ENCODE results near the gene TFPT. TPM values are rescaled to one million over a fixed set of nuclear protein-coding genes. Genes with fewer than 3 reads are reported as not detected.
A peak's percentile ranks its signal among the peaks of the same experiment; 100 is the strongest.

TFPT gene
- total RNA-seq, 1 donor from 2014 or later, result 31.1 TPM

- no peak for DNase-seq (ENCODE audit: low spot score)
- Mint-ChIP-seq H3K36me3 (ENCODE audit: low read depth) (peaks cover 9% of the 10 kb centered on the region), H3K27me3 (ENCODE audit: insufficient read depth) (no peaks in the 10 kb centered on the region), H3K27ac (no peak overlapping the region), H3K9me3 (no peaks in the 10 kb centered on the region), H3K4me1 (ENCODE audit: low read depth) (no peaks in the 10 kb centered on the region), H3K4me3 (no peak overlapping the region)
- intact Hi-C loops (cut with micrococcal nuclease), result no loop called here
Measured at GRCh38 chr19:54127688-54128440, 12.4 kb upstream of the TFPT start.

- Mint-ChIP-seq H3K9me3 (no peaks in the 10 kb centered on the region), H3K27ac (no peak overlapping the region), H3K4me1 (ENCODE audit: low read depth) (no peaks in the 10 kb centered on the region), H3K36me3 (ENCODE audit: low read depth) (peaks cover 20% of the 10 kb centered on the region), H3K4me3 (no peak overlapping the region), H3K27me3 (ENCODE audit: insufficient read depth) (no peaks in the 10 kb centered on the region)
- intact Hi-C loops (cut with micrococcal nuclease), result no loop called here
- no peak for DNase-seq (ENCODE audit: low spot score)
Measured at GRCh38 chr19:54125713-54126112, 10.3 kb upstream of the TFPT start.

DNA sequence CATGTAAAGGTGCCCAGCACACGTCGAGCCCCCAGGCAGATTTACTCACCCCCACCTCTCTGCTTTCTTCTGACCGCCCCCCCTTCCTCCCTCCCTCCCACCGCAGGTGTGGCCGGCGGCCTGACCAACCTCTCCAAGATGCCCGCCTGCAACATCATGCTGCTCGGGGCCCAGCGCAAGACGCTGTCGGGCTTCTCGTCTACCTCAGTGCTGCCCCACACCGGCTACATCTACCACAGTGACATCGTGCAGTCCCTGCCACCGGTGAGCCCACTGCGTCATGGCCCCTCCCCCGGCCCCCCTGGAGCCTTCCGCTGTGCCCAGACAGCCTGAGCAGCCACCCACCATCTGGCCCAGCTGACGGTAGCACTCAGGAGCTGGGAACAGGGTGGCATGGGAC, 8.9 kb upstream of the TFPT start:
- H3K4me1 Mint-ChIP-seq (ENCODE audit: low read depth), result no peaks in the 10 kb centered on the region
- DNase-seq (ENCODE audit: low spot score), result no peak
- H3K27me3 Mint-ChIP-seq (ENCODE audit: insufficient read depth), result no peaks in the 10 kb centered on the region
- no peaks in the 10 kb centered on the region for H3K9me3 Mint-ChIP-seq
- H3K4me3 Mint-ChIP-seq, result no peak overlapping the region
- intact Hi-C loops (cut with micrococcal nuclease), result no loop called here
- no peak overlapping the region for H3K27ac Mint-ChIP-seq
- peaks cover 22% of the 10 kb centered on the region for H3K36me3 Mint-ChIP-seq (ENCODE audit: low read depth)

- Mint-ChIP-seq H3K4me1 (ENCODE audit: low read depth) (no peaks in the 10 kb centered on the region), H3K4me3 (no peak overlapping the region), H3K27ac (no peak overlapping the region), H3K9me3 (no peaks in the 10 kb centered on the region), H3K36me3 (ENCODE audit: low read depth) (peaks cover 22% of the 10 kb centered on the region), H3K27me3 (ENCODE audit: insufficient read depth) (no peaks in the 10 kb centered on the region)
- no peak for DNase-seq (ENCODE audit: low spot score)
- intact Hi-C loops (cut with micrococcal nuclease), result no loop called here
Measured at GRCh38 chr19:54123682-54124081, 8.2 kb upstream of the TFPT start.

- Mint-ChIP-seq H3K4me3 (no peak overlapping the region), H3K27me3 (ENCODE audit: insufficient read depth) (no peaks in the 10 kb centered on the region), H3K27ac (no peak overlapping the region), H3K36me3 (ENCODE audit: low read depth) (peaks cover 13% of the 10 kb centered on the region), H3K9me3 (no peaks in the 10 kb centered on the region), H3K4me1 (ENCODE audit: low read depth) (peaks cover 10% of the 10 kb centered on the region)
- no peak for DNase-seq (ENCODE audit: low spot score)
- intact Hi-C loops (cut with micrococcal nuclease), result no loop called here
Measured at GRCh38 chr19:54121259-54121658, 5.8 kb upstream of the TFPT start.

GRCh38 chr19:54114340-54115108, 933 bp downstream of the TFPT start:
- peak; percentile 55 for DNase-seq (ENCODE audit: low spot score)
- H3K27ac Mint-ChIP-seq, result peak overlapping the region; percentile 91
- peak overlapping the region; percentile 94 for H3K4me3 Mint-ChIP-seq
- H3K36me3 Mint-ChIP-seq (ENCODE audit: low read depth), result peaks cover 19% of the 10 kb centered on the region
- no peaks in the 10 kb centered on the region for H3K27me3 Mint-ChIP-seq (ENCODE audit: insufficient read depth)
- peaks cover 32% of the 10 kb centered on the region for H3K4me1 Mint-ChIP-seq (ENCODE audit: low read depth)
- no peaks in the 10 kb centered on the region for H3K9me3 Mint-ChIP-seq
- intact Hi-C loops (cut with micrococcal nuclease), result loop anchor here (1.0 kb wide), 7 partner anchors 12 to 335 kb away; partner anchors contain the start of genes CNOT3, LENG1, LENG8 and NDUFA3

- intact Hi-C loops (cut with micrococcal nuclease), result no loop called here
- peaks cover 27% of the 10 kb centered on the region for H3K36me3 Mint-ChIP-seq (ENCODE audit: low read depth)
- DNase-seq (ENCODE audit: low spot score), result no peak
Measured at GRCh38 chr19:54109651-54110050, 5.8 kb downstream of the TFPT start.

GRCh38 chr19:54108496-54108895, 7.0 kb downstream of the TFPT start:
- no peak for DNase-seq (ENCODE audit: low spot score)
- intact Hi-C loops (cut with micrococcal nuclease), result no loop called here
- Mint-ChIP-seq H3K4me3 (no peak overlapping the region), H3K36me3 (ENCODE audit: low read depth) (peaks cover 24% of the 10 kb centered on the region), H3K27me3 (ENCODE audit: insufficient read depth) (no peaks in the 10 kb centered on the region), H3K27ac (no peak overlapping the region), H3K9me3 (no peaks in the 10 kb centered on the region), H3K4me1 (ENCODE audit: low read depth) (peaks cover 1% of the 10 kb centered on the region)

More at GRCh38 chr19:54109651-54110050, 5.8 kb downstream of the TFPT start:
- Mint-ChIP-seq H3K4me3 (no peak overlapping the region), H3K9me3 (no peaks in the 10 kb centered on the region), H3K4me1 (ENCODE audit: low read depth) (peaks cover 11% of the 10 kb centered on the region), H3K27ac (no peak overlapping the region), H3K27me3 (ENCODE audit: insufficient read depth) (no peaks in the 10 kb centered on the region)

- no peak for DNase-seq (ENCODE audit: low spot score)
- H3K36me3 Mint-ChIP-seq (ENCODE audit: low read depth), result peaks cover 24% of the 10 kb centered on the region
- H3K27ac Mint-ChIP-seq, result no peak overlapping the region
- H3K4me1 Mint-ChIP-seq (ENCODE audit: low read depth), result peaks cover 5% of the 10 kb centered on the region
- intact Hi-C loops (cut with micrococcal nuclease), result no loop called here
- H3K9me3 Mint-ChIP-seq, result no peaks in the 10 kb centered on the region
- no peaks in the 10 kb centered on the region for H3K27me3 Mint-ChIP-seq (ENCODE audit: insufficient read depth)
- no peak overlapping the region for H3K4me3 Mint-ChIP-seq
Measured at GRCh38 chr19:54107876-54108490, 7.5 kb downstream of the TFPT start.

GRCh38 chr19:54106716-54107115, 8.7 kb downstream of the TFPT start:
- Mint-ChIP-seq H3K27me3 (ENCODE audit: insufficient read depth) (no peaks in the 10 kb centered on the region), H3K36me3 (ENCODE audit: low read depth) (peaks cover 21% of the 10 kb centered on the region), H3K27ac (peak overlapping the region; percentile 60), H3K9me3 (no peaks in the 10 kb centered on the region), H3K4me3 (no peak overlapping the region), H3K4me1 (ENCODE audit: low read depth) (peaks cover 12% of the 10 kb centered on the region)
- intact Hi-C loops (cut with micrococcal nuclease), result no loop called here
- DNase-seq (ENCODE audit: low spot score), result no peak

DNA sequence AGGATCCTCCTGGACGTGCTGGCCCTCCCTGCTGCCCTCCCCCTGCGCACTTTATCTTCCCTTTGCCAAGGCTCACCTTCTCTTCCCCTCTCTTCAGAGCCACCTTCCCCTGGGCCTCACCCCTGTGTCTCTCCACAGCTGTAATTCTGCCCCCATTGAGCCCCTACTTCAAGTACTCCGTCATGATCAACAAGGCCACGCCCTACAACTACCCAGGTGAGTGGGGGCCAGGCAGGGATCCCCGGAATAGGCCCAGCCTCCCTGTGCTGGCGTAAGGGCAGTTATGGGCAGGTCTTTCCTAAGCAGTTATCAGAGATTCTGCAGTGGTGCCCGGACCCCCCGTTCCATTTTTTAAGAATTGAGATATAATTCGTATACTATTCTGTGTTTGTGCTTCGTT, 9.7 kb downstream of the TFPT start:
- Mint-ChIP-seq H3K9me3 (no peaks in the 10 kb centered on the region), H3K4me1 (ENCODE audit: low read depth) (peaks cover 17% of the 10 kb centered on the region), H3K4me3 (peak overlapping the region; percentile 25), H3K36me3 (ENCODE audit: low read depth) (peaks cover 19% of the 10 kb centered on the region), H3K27ac (no peak overlapping the region), H3K27me3 (ENCODE audit: insufficient read depth) (no peaks in the 10 kb centered on the region)
- DNase-seq (ENCODE audit: low spot score), result no peak
- intact Hi-C loops (cut with micrococcal nuclease), result no loop called here

DNA sequence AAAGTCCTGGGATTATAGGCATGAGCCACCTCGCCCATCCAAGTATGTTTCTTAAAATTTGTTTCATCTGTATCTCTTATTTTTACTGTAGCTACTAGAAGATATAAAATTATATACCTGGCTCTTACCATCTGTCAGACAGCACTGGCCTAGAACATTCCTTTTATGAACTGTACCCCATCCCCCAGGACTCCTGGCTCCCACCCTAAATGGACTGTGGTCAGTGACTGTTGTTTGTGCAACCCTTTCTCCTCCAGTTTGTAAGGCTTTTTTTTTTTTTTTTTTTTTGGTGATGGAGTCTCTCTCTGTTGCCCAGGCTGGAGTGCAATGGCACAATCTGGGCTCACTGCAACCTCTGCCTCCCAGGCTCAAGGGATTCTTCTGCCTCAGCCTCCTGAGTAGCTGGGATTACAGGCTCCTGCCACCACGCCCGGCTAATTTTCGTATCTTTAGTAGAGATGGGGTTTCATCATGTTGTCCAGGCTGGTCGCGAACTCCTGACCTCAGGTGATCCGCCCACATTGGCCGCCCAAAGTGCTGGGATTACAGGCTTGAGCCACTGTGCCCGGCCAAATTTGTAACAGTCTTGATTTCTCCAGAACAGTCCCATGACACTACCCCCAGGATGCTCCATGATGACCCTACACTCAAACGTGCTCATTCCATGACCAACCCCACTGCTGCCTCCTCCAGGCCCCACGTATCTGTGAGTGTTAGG, 10.3 kb downstream of the TFPT start:
- Mint-ChIP-seq H3K27ac (no peak overlapping the region), H3K4me1 (ENCODE audit: low read depth) (peaks cover 17% of the 10 kb centered on the region), H3K27me3 (ENCODE audit: insufficient read depth) (no peaks in the 10 kb centered on the region), H3K4me3 (peak overlapping the region; percentile 99), H3K9me3 (no peaks in the 10 kb centered on the region), H3K36me3 (ENCODE audit: low read depth) (peaks cover 16% of the 10 kb centered on the region)
- intact Hi-C loops (cut with micrococcal nuclease), result loop anchor here (5.0 kb wide), 1 partner anchor 238 kb away; the partner anchor contains the start of gene MYADM
- DNase-seq (ENCODE audit: low spot score), result no peak

Data from activated T-helper 1 cell treated with anti-CD3 and anti-CD28 coated beads, Interleukin-12 subunit alpha, Interleukin-12 subunit beta, Interleukin-2, Interleukin-4 antibody, amounts not matched to agents 30 ng/mL and 10 ng/mL and 1 ng/mL, durations not matched to agents 14 hours and 24 hours and 36 hours (primary cell).